GM21723 (cell line): Measurements from ENCODE around the gene PFDN5.

Experiments
- ATAC-seq: cut with Tn5 transposase; IDR thresholded peaks from one replicate; pipeline ENCODE4 v1.9.1; 2021; ENCODE audit warnings: mild to moderate bottlenecking, moderate library complexity; ENCODE audit not compliant: unreplicated experiment

PFDN5 gene

GRCh38 chr12:53295070-53295890, at the start of gene PFDN5:
PFDN5 (plus strand) TSS chr12:53295542; CDS start chr12:53295568, 26 bp downstream.
- ATAC-seq, result peak; percentile 84

GRCh38 chr12:53251477-53252348, 43.6 kb upstream of the PFDN5 start:
- peak; percentile 77 for ATAC-seq

GRCh38 chr12:53252349-53252916, 42.9 kb upstream of the PFDN5 start:
- ATAC-seq, result no peak

GRCh38 chr12:53253298-53253697, 42.0 kb upstream of the PFDN5 start:
- no peak for ATAC-seq

GRCh38 chr12:53254816-53255545, 40.4 kb upstream of the PFDN5 start:
- ATAC-seq, result no peak

GRCh38 chr12:53255996-53256395, 39.3 kb upstream of the PFDN5 start:
- no peak for ATAC-seq

GRCh38 chr12:53258541-53259539, 36.5 kb upstream of the PFDN5 start:
- no peak for ATAC-seq

- no peak for ATAC-seq
Observed at GRCh38 chr12:53259891-53260290, 35.5 kb upstream of the PFDN5 start.

GRCh38 chr12:53265783-53266182, 29.6 kb upstream of the PFDN5 start:
- no peak for ATAC-seq

GRCh38 chr12:53267306-53267998, 27.9 kb upstream of the PFDN5 start:
- peak; percentile 25 for ATAC-seq

GRCh38 chr12:53267999-53268629, 27.2 kb upstream of the PFDN5 start, which contains the start of gene ESPL1:
ESPL1 (plus strand) TSS chr12:53268299; CDS start chr12:53268767, 468 bp downstream.
- peak; percentile 87 for ATAC-seq

- no peak for ATAC-seq
Observed at GRCh38 chr12:53268630-53269562, 26.4 kb upstream of the PFDN5 start.

- no peak for ATAC-seq
Observed at GRCh38 chr12:53274445-53274844, 20.9 kb upstream of the PFDN5 start.

GRCh38 chr12:53276511-53276910, 18.8 kb upstream of the PFDN5 start:
- ATAC-seq, result no peak

- ATAC-seq, result no peak
Observed at GRCh38 chr12:53277981-53278380, 17.4 kb upstream of the PFDN5 start.

GRCh38 chr12:53279283-53279869, 16.0 kb upstream of the PFDN5 start:
- no peak for ATAC-seq
